HK-2 (cell line): ENCODE measurements around the gene MORN1.

Source experiments
- DNase-seq: peaks from one replicate; pipeline ENCODE4 v3.0.0-alpha.2; 2018; ENCODE audit not compliant: unreplicated experiment

MORN1 gene

DNA sequence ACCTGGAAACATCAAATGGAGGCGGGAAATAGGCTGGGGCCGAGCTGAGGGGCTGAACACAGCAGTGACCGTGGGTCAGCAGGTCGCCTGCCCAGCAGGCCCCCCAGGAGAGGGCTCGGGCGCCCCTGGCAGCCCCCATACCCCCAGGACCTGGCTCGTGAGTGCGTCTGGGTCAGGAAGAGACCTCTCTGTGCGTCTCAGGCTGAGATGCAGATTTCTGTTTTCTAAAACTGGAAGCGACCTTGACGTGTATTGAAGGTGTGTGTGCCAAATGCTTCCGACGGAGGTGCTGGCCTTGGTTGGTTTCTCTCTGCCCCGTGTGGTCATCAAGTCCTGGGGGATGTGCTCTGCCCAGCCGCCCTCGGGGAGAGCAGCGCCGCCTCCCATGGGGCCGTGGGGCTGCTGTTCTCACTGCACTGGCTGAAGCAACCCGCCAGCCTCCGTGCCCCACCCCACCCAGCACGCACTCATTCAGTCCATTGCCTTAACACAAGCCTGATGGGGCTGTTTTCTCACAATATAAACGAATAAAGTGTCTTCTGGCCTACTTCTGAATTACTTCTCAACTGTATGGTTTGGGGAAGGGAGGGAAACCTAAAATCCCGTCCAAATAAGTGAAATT is 13.6 kb upstream of the MORN1 start:
- no peak for DNase-seq

DNA sequence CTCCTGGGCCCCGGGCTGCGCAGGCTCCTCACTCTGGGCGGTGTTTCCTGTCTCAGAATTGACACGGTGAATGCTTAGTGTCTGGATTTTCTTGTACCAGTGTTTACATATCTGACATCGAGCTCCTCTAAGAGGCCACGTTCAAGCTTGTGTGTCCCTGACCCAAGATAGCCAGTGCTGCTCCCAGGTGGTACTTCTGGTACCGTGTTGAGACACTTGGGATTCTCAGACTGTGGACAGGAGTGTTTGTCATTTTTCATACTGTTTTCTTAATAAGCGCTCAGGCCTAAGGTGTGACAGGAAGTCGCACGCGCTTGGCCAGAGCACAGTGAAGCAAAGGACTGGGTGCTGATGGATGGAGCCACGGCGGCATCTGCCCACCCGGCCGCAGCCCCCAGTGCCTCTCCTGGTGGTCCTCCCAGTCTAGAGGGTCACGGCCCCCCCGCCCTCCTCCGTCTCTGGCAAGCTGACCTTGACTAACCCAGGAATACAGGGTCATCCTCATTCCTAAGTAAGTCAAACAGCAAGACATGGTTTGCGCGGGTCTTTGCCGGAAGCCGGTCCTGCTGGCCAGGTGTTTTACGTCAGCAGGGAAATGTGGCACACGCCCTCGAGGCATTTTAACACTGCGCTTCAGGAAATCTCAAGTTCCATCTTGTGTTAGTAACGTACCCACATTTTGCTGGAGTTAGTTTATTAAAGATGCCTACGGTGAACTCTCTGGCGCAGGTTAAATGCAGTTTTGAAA is 13.0 kb upstream of the MORN1 start:
- no peak for DNase-seq

GRCh38 chr1:2403273-2403672 is 11.9 kb upstream of the MORN1 start:
- DNase-seq: no peak

DNA sequence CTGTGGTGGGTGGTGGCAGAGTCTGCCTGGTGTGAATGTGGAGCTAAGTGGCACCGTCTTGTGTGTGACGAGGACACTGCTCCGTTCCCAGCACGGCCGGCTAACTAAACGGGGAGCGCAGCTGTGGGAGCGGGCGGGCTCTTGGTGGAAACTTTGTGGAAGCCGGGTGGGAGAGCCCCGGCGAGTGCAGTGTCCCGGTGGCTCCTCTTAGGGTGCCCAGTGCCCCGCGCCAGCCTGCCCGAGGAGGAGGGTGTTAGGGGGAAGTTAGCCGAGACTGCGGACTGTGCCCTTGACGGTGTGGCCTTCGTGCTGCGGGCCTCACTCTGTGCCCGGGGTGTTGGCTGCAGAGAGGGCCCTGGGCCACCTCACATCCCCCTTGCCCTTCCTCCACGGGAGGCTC is 11.1 kb upstream of the MORN1 start:
- DNase-seq: no peak

GRCh38 chr1:2400950-2401649 is 9.7 kb upstream of the MORN1 start:
- no peak for DNase-seq

GRCh38 chr1:2400576-2400909 is 9.2 kb upstream of the MORN1 start:
- DNase-seq: no peak

DNA sequence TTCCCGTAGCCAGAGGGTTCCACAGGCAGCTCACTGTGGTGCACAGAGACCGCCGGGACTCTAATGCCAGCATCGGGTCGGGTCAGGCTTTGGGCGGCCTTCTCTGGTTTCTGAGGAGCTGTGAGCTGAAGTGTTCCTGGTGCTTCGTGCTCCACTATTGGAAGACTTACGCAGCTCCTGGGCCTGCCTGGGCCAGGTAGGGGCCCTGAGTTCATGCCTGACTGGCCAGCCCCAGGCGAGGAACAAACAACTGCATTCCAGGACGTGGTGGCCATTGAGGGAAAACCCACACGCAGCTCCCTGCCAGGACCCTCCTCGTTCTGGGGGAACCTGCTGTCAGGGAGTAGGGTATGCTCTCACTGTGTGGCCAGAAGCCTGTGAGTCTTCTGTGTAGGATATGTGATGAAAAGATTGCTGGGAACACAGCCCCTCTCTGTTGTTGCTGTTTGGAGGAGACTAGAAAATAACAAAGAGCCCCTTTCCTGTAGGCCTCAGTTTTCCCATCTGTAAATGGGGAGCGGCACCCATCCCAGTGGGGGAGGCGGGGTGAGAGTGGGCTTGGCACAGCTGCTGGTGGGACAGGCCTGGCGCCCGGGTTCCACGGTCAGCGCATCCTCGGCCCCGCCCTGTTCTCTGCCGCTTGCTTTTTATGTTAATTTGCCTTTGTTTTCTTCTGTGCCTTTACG is 8.7 kb upstream of the MORN1 start:
- no peak for DNase-seq

DNA sequence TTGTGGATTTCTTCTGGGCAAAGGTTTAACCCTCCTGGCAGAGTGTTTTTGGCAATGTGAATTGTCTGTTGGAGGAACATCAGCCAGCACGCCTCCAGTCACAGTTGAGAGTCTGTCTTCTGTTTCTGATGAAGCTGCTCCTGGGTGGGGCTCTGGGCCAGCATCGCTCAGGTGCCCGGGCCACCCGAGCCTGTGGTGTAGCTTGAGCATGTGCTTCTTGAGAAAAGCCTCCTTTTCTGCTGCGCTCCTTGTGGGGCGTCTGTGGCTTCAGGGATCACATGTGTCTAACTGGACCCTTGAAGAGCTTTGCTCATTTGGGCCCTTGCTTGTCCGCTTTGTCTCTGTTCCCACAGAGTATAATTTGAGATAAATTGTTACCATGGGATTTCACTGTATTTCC is 7.5 kb upstream of the MORN1 start:
- no peak for DNase-seq

DNA sequence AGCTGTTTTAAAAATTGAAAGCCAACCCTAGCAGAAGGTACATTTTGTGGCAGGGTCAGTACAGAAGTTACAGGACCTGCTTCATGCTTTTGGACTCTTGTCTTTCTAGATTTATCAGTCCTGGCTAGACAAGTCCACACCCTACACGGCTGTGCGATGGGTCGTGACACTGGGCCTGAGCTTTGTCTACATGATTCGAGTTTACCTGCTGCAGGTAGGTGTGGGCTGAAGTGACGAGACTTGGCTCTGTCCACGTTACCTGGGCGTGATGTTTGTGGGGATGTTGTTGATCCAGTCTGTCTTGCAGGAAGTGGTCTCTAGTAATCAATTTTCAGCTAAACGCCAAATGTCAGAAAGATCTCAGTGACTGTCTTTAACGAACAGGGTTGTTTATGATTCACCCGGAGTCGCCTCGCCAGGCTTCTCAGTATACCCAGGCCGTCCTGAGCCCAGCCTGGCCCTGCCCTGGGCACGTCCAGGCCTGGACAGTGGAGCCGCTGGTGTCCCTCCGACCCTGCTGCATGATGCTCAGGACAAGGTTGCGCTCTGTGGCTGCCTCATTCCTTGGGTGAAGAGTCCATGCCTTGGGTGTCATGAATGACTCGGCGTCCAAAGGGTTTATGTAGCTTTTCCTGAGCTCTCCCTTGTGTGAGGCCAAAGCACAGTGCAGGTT is 5.8 kb upstream of the MORN1 start:
- DNase-seq: no peak

GRCh38 chr1:2396476-2396875 is 5.1 kb upstream of the MORN1 start:
- DNase-seq: no peak

DNA sequence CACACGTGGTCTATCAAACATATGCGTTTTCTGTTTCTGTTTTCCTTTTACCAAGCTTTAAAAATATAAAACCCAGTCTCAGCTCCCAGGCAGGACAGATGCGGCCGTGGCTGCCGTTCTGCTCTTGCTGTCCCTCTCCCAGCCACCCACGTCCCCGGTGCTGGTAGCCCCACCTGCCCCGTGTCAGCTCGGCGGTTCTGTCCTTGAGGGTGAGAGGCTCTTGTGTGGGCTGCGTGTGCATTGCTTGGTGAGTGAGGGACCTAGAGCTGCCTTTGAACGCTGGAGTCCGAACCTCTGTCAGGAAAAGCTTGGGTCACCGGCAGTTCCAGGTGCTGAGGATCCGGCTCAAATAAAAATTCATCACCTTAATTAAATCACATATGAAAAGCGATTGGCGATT is 4.7 kb upstream of the MORN1 start:
- DNase-seq: no peak

- no peak for DNase-seq
Measured at GRCh38 chr1:2395245-2395644, 3.9 kb upstream of the MORN1 start.

DNA sequence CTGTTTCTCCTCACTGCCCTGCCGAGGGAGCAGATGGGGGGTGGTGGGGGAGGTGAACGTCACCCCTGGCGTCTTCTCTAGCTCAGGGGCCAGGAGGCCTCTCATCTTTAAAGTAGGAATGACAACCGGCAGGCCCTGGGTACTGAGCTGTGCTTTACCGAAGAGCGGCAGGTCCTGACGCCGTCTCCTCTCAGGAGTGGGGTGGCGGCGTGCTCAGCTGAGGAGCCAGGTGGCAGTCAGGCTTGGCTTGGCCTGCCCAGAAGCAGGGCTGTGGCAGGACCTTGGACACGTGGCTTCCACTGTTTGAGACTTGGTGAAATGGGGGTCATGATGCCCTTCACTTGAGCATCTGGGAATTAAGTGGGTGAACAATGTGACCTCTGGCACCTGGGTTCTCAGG is 3.4 kb upstream of the MORN1 start:
- DNase-seq: no peak

GRCh38 chr1:2394220-2394619 is 2.9 kb upstream of the MORN1 start:
- DNase-seq: no peak

DNA sequence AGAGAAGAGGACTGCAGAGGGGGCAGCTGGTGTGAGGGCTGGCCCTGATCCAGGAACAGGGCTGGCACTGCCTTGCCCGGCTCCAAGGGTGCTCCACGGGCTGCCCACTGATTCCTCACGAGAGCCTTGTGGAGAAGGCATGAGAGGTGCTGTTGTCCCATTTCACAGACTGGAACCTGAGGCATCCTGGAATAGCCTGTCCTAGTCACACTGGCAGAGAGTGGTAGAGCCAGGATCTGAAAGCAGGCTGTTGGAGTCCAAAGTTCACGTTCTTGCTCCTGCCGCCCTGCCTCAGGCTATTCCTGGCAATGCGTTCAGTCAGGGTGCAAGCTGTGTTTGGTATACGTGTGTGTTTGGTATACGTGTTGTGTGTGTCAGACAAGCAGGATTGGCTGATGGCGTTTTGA is 2.1 kb upstream of the MORN1 start:
- DNase-seq: no peak

GRCh38 chr1:2392686-2393085 is 1.3 kb upstream of the MORN1 start:
- DNase-seq: no peak

- DNase-seq: peak; percentile 25
Measured at GRCh38 chr1:2391931-2392509, 666 bp upstream of the MORN1 start.

- DNase-seq: no peak
Measured at GRCh38 chr1:2389644-2390043, 1.7 kb downstream of the MORN1 start.

GRCh38 chr1:2388004-2388913 is 3.1 kb downstream of the MORN1 start:
- DNase-seq: no peak
